CD4-positive, alpha-beta T cell treated with Interferon gamma for 1 hour (primary cell): Measurements from ENCODE around the gene ERC2.
"Not testable (repeated sequence)": the region's sequence is repeated elsewhere in the genome, so short reads cannot be mapped to it uniquely, and the experiment has no call there.

Experiments used
- DNase-seq: peaks from one replicate; pipeline ENCODE4 v3.0.0-alpha.2; 2020

ERC2 gene

DNA sequence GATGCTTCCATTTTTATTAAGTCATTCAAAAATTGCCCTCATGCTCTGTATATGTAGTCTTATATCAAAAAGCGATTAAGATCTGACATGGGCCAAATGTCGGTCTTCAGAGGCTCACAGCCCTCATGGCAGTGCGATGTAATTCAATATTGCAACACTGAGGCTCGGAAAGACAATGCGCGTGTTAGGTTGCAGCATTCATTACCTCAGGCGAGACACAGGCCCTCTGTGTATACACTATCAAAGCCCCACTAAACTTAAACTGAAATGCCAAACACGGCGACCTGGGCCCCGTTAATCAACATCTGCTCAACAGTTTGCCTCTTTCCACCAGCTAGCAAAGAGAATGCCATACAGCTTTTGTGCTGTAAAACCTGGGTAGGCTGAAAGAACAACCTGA lies 413.4 kb downstream of the ERC2 start:
- DNase-seq: no peak

DNA sequence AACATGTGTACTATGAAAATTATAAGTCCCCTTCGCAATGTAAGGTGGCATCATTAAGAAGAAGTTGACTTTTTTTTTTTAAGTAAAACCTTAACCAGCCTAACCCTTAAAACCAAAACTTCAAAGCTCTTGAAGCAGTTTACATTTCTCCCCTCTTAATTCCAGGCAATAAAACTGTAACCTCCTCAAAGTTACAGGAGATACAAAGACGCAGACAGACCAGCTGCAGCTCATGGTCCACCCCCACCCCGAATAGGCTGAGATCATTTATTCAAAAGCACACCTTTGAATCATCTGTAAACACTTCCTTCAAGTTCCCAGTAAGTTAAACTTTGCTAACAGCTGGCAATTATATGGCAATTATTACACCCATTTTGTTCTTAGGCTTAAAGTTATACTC lies 414.5 kb downstream of the ERC2 start:
- no peak for DNase-seq

- no peak for DNase-seq
These were observed 416.1 kb downstream of the ERC2 start for GRCh38 chr3:56052188-56052587.

DNA sequence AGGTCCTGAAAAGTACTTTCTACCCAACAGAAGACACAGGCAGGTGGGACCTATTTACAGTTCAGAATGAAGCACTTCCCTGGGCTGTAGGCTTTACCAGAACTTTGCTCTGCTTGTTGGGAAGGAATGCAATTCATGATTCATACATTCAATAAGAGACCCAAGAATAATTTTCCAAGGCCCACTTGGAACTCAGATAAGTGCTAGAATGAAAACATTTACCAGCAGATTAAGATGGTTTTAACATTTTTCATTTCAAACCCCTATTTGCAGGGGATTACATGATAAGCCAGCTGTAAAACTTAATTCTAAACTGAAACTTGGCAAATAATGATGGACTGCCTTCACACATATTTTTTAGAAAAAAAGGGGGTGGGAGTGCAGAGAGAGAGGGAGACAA lies 417.2 kb downstream of the ERC2 start:
- DNase-seq: no peak

GRCh38 chr3:56048946-56049345 lies 419.3 kb downstream of the ERC2 start:
- no peak for DNase-seq

DNA sequence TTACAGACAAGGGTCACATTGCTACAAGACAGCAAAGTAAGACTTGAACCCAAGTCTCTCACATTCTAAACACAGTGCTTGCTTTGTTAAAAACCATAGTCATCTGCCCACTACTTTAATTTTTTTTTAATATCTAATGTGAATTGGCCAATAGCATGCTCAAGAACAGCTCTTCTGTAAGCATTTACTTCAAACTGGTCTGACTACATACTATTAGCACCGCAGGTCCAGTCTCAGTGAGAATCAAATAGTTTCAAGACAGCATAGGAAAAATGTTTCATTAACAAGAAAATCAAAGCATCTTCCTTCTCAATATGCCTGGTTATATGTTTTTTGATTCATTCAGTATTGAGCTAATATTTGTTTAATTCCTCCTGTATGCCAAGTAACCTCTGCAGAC lies 419.9 kb downstream of the ERC2 start:
- DNase-seq: no peak

- no peak for DNase-seq
These were observed 425.8 kb downstream of the ERC2 start for GRCh38 chr3:56042326-56042951.

DNA sequence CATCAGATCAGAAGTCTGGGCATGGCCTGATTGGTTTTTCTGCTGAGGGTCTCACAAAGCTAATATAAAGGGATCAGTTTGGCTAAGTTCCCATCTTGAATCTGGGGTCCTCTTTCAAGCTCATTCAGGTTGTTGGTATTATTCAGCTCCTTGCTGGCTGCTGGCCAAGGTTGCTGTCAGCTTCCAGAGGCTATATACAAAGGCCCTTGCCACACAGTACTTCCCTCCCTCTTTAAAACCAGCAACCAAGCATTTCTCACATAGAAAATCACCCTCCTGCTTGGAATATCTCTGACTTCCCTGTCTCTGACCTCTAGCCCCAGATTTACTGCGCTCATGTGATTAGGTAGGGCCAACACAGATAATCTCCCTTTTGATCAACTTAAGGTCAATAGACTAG lies 442.9 kb downstream of the ERC2 start:
- DNase-seq: no peak

DNA sequence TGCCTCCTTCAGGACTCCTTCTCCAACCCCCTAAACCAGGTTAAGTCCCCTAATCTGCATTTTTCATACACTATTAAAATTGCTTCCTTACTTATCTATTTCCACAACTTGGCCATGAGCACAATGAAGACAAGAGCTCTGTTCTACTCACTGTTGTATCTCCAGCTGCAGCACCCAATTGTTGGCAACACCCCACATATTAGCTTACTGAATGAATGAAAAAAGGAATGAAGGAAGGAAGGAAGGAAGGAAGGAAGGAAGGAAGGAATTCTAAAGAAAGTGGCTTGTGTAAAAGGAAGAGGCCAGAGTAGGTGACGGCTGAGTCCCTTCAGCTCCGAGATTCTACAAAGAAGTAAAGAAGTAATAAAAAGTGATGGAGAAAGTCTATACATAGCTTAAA lies 444.7 kb downstream of the ERC2 start:
- no peak for DNase-seq

- DNase-seq: no peak
These were observed 445.6 kb downstream of the ERC2 start for GRCh38 chr3:56022619-56023018.

DNA sequence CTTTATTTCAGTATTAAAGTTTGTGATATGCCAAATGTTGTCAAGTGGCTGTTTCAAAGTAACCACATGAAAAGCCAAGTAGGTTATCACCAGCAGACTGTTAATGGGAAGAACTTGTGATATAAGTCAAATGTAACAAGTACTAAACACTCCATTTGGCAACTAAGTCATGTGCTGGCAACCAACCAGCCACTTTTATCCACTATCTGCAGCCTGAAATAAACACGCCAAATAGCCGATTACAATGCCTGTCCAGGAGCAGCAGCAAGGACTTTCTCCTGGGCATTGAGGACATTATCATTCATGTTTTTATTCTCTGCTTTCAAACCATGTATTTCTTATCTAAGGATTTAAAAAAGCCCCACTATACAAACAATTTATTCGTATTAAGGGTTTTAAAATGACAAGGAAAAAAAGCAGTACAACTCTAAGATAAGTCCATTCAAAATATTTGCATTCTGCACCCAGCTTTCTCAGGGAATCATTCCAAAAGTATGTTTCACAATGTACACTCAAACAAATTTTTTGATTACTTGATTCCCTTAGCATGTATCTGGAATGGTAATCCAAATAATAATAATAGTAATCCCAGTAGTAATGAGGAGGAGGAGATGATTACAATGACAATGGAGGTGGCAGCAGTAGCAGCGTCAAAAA lies 448.6 kb downstream of the ERC2 start:
- no peak for DNase-seq

DNA sequence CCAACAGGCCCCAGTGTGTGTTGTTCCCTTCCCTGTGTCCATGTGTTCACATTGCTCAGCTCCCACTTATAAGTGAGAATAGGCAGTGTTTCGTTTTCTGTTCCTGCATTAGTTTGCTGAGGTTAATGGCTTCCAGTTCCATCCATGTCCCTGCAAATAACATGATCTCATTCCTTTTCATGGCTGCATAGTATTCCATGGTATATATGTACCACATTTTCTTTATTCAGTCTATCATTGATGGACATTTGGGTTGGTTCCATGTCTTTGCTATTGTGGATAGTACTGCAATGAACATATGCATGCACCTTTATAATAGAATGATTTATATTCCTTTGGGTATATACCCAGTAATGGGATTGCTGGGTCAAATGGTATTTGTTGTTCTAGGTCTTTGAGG lies 452.9 kb downstream of the ERC2 start:
- DNase-seq: not testable (repeated sequence)

- no peak for DNase-seq
These were observed 455.5 kb downstream of the ERC2 start for GRCh38 chr3:56012721-56013120.

- no peak for DNase-seq
These were observed 463.0 kb downstream of the ERC2 start for GRCh38 chr3:56005196-56005805.

- DNase-seq: no peak
These were observed 465.1 kb downstream of the ERC2 start for GRCh38 chr3:56003129-56003528.

DNA sequence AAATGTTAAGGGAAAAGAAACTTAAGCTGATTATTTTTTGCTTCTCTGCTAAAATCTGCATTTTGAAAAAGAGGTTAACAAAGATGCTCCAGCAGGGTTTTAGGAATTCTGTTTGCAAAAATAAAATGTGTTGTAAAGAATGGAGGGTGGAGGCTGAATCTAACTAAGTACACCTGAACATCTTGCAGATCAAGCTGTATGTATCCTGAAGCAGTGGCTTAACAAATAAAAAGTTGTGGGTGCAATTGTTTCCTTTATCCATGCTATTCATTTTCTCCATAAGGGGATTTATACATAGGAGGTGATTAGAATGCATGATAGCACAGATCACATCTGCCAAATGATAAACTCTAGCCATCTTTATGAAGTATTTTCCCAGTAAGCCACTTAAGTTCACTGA lies 466.3 kb downstream of the ERC2 start:
- no peak for DNase-seq

GRCh38 chr3:56001537-56001936 lies 466.7 kb downstream of the ERC2 start:
- DNase-seq: no peak

DNA sequence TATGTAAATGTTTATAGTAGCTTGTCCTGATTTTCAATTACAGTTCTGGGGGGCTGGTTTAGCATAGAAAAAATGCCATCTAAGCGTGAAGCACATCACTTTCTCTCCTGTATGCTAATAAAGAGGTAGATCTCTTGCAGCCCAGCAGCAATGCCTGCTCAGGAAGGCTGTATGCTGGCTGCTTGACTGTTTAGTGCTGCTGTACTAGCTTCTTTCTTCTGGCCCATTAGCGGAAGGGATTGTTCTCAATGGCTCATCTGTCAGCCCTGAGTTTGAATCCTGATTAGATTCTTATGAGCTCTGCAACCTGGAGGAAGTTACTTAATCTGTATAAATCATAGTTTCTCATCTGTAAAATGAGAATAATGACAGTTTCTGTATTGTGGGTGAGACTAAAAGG lies 478.9 kb downstream of the ERC2 start:
- no peak for DNase-seq

DNA sequence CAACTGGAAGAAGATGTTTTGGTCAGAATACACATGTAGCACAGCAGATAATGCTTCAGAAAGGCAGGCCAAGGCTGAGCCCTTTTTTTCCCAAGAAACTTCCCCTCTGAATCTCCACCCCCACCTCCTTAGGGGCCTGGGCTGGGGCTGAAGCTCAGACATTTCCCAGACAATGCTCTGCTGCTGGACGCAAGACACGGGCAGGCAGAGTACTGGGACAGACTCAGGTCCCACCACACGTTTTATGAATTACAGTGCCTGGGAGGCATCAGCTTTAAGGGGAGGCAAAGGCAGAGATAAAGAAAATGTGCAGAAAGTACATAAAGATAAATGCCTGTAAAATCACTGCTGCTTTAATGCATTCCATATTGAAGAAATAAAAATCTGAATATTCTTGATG lies 479.4 kb downstream of the ERC2 start:
- DNase-seq: no peak

DNA sequence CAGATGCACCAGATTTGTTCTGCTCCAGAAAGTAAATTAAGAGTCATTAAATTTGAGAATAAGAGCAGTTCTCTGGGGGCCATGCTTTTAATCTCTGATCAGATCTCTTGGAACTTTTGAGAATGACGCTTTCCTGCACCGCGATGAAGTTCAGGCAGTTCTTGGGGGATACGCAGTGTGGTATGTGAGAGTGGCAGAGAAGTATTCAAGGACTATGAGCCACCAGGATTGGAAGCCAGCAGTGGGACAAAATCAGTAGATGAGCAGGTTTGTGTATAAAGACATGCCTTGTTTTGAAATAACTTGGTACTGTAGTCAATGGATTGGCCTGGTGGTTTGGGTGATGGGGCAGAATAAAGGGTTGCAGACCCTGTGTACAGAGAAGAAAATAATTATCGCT lies 483.6 kb downstream of the ERC2 start:
- DNase-seq: no peak

- DNase-seq: no peak
These were observed 489.3 kb downstream of the ERC2 start for GRCh38 chr3:55978953-55979352.

- no peak for DNase-seq
These were observed 493.7 kb downstream of the ERC2 start for GRCh38 chr3:55974421-55975165.

DNA sequence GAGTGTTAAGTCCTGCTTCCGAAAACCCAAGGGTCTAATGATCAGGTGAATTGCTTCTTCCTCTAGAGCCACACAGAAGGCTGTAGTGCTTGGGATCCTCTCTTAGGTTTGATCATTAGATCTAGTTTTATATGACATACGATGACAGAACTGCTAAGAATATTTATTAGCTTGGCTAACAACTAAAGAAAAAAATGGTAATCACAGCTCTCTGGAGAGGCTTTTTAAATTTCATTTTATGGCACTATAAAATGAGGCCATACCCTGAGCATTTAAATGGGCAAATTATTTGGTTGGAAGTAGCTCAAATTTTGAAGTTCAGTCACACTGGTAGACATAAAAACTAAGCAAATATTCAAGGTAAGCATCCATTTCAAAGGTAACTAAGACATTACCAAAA lies 498.6 kb downstream of the ERC2 start:
- DNase-seq: no peak

GRCh38 chr3:55968331-55968730 lies 499.9 kb downstream of the ERC2 start:
- DNase-seq: no peak
